Measurements from ENCODE around the gene DTNA. TPM values are rescaled to one million over a fixed set of nuclear protein-coding genes. Genes with fewer than 3 reads are reported as not detected.
"Not testable (repeated sequence)": the region's sequence is repeated elsewhere in the genome, so short reads cannot be mapped to it uniquely, and the experiment has no call there.

DTNA gene
- total RNA-seq, 1 experiment from 2014 or later, result 7.8 TPM

GRCh38 chr18:34921226-34921625 lies 211.1 kb downstream of the DTNA start:
- H3K27me3 ChIP-seq (ENCODE audit: low read length), result no peaks in the 10 kb centered on the region
- DNase-seq, result no peak
- H3K9me3 ChIP-seq (ENCODE audit: low read length), result no peaks in the 10 kb centered on the region
- CTCF ChIA-PET, result no interaction called here
- no peaks in the 10 kb centered on the region for H3K36me3 ChIP-seq (ENCODE audit: low read depth, low read length)
- no peaks in the 10 kb centered on the region for H3K9me2 ChIP-seq (replicated peaks; ENCODE audit: low read length)
- H4K20me1 ChIP-seq (ENCODE audit: low read length), result no peaks in the 10 kb centered on the region
- no peak for ATAC-seq
- H3K4me1 ChIP-seq (ENCODE audit: insufficient read depth, low read length), result no peaks in the 10 kb centered on the region
- no peak for TF ChIP-seq CTCF (conservative IDR thresholded peaks at IDR 0.05; ENCODE audit: low read depth, low read length)
- no peak for TF ChIP-seq EZH2phosphoT487 (IDR thresholded peaks at IDR 0.05; ENCODE audit: borderline replicate concordance, low read length)
- intact Hi-C loops (cut with micrococcal nuclease), result no loop called here
- no peak overlapping the region for H3K9ac ChIP-seq (ENCODE audit: low read length)
- BruUV-seq (replicated peaks), result no TSS peak
- POLR2A ChIA-PET (ENCODE audit: unreplicated experiment), result no interaction called here
- H3K27ac ChIP-seq (ENCODE audit: low read length), result no peak overlapping the region
- H3K79me2 ChIP-seq (ENCODE audit: low read length), result no peaks in the 10 kb centered on the region
- no peak overlapping the region for H3K4me2 ChIP-seq (ENCODE audit: low read length)
- H3K4me3 ChIP-seq (ENCODE audit: low read length), result no peak overlapping the region
- H2AFZ ChIP-seq (ENCODE audit: low read length), result no peak overlapping the region
- H3F3A ChIP-seq (ENCODE audit: low read length, unreplicated experiment), result no peaks in the 10 kb centered on the region

- BruUV-seq (replicated peaks), result no TSS peak
- no peak overlapping the region for H3K9ac ChIP-seq (ENCODE audit: low read length)
- H3K4me1 ChIP-seq (ENCODE audit: insufficient read depth, low read length), result no peaks in the 10 kb centered on the region
- no peak overlapping the region for H3K27ac ChIP-seq (ENCODE audit: low read length)
- no peak overlapping the region for H2AFZ ChIP-seq (ENCODE audit: low read length)
- no peaks in the 10 kb centered on the region for H4K20me1 ChIP-seq (ENCODE audit: low read length)
- ChIA-PET POLR2A (ENCODE audit: unreplicated experiment) (no interaction called here), CTCF (no interaction called here)
- no peak overlapping the region for H3K4me3 ChIP-seq (ENCODE audit: low read length)
- no peak overlapping the region for H3K4me2 ChIP-seq (ENCODE audit: low read length)
- no peaks in the 10 kb centered on the region for H3K79me2 ChIP-seq (ENCODE audit: low read length)
- no peak for ATAC-seq
- H3K27me3 ChIP-seq (ENCODE audit: low read length), result no peaks in the 10 kb centered on the region
- no peaks in the 10 kb centered on the region for H3K36me3 ChIP-seq (ENCODE audit: low read depth, low read length)
- H3F3A ChIP-seq (ENCODE audit: low read length, unreplicated experiment), result no peaks in the 10 kb centered on the region
- intact Hi-C loops (cut with micrococcal nuclease), result no loop called here
- H3K9me2 ChIP-seq (replicated peaks; ENCODE audit: low read length), result no peaks in the 10 kb centered on the region
- no peaks in the 10 kb centered on the region for H3K9me3 ChIP-seq (ENCODE audit: low read length)
- TF ChIP-seq CTCF (conservative IDR thresholded peaks at IDR 0.05; ENCODE audit: low read depth, low read length) (no peak), EZH2 (IDR thresholded peaks at IDR 0.05; ENCODE audit: low read length, unreplicated experiment) (no peak), EZH2phosphoT487 (IDR thresholded peaks at IDR 0.05; ENCODE audit: borderline replicate concordance, low read length) (no peak)
- no peak for DNase-seq
These were observed 211.8 kb downstream of the DTNA start for GRCh38 chr18:34921811-34922385.

- H3K4me2 ChIP-seq (ENCODE audit: low read length); BruUV-seq (replicated peaks); H3F3A ChIP-seq (ENCODE audit: low read length, unreplicated experiment); H2AFZ ChIP-seq (ENCODE audit: low read length); H3K4me3 ChIP-seq (ENCODE audit: low read length); H3K9me3 ChIP-seq (ENCODE audit: low read length); H3K27me3 ChIP-seq (ENCODE audit: low read length); H3K79me2 ChIP-seq (ENCODE audit: low read length); ATAC-seq; DNase-seq; intact Hi-C loops (cut with micrococcal nuclease); H3K36me3 ChIP-seq (ENCODE audit: low read depth, low read length); POLR2A ChIA-PET (ENCODE audit: unreplicated experiment); H3K27ac ChIP-seq (ENCODE audit: low read length); H4K20me1 ChIP-seq (ENCODE audit: low read length); H3K9ac ChIP-seq (ENCODE audit: low read length); H3K9me2 ChIP-seq (replicated peaks; ENCODE audit: low read length); H3K4me1 ChIP-seq (ENCODE audit: insufficient read depth, low read length); CTCF ChIA-PET: not testable (repeated sequence)
These were observed 212.5 kb downstream of the DTNA start for GRCh38 chr18:34922594-34922993.

Data from PC-3 (cell line).